Cerebellar cortex (tissue), 1 donor: ENCODE results near the gene DYNC2H1.

Experiments used
- DNase-seq: peaks from one replicate; pipeline ENCODE4 v3.0.0-alpha.2; 2015; ENCODE audit warnings: low spot score

Gene DYNC2H1

DNA sequence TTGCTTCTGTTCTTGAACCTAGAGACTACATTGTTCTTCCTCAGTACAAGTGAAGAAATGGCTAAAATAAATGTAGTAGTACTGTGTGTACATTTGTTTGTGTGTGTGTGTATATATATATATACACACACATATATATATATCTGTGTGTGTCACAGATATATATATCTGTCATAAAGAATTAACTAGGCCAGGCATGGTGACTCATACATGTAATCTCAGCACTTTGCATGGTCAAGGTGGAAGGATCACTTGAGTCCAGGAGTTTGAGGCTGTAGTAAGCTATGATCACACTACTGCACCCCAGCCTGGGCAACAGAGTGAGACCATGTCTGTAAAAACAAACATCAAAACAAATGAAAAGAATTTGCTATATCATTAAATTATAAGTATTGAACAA, 164.8 kb downstream of the DYNC2H1 start:
- DNase-seq: no peak

GRCh38 chr11:103279821-103280220, 170.6 kb downstream of the DYNC2H1 start:
- no peak for DNase-seq

GRCh38 chr11:103281301-103281700, 172.1 kb downstream of the DYNC2H1 start:
- DNase-seq: no peak

DNA sequence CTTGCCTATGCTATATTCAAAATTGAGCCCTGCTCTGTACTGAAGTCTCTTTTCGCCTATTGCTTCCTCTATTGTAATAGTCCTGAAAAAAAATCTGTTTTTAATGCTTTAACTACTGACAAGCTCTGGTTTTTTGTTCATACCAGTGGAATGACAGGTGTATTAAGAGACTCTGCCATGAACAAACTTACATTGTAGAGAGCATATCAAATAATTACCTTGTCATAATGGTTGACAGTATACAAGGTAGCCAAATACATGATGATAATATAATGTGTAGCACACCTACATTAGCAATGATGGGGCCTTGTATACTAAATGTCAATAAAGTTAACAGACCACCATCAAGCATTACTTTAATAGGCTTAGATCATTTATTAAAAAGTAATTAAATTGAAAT, 175.0 kb downstream of the DYNC2H1 start:
- no peak for DNase-seq

- no peak for DNase-seq
These were observed 185.3 kb downstream of the DYNC2H1 start for GRCh38 chr11:103294516-103294915.

DNA sequence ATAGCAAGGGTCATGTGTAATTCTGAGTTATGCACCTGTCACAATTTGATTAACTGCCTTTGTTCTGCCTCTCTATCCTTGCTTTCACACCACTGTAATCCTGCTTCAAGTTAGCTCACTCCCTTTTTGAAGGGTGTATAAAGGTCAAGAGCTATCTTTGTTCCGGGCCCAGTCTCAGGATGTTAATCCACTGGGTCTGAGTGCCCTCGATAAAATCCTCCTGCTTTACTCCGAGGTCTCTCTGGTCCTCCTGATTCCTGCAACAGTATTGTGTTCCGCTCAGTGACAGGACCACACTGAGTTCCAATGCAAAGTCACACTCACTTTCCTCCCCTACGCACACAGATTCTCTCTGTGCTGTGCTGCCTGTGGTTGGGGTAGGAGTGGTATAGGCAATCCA, 186.5 kb downstream of the DYNC2H1 start:
- DNase-seq: no peak

GRCh38 chr11:103297900-103298299, 188.7 kb downstream of the DYNC2H1 start:
- no peak for DNase-seq

DNA sequence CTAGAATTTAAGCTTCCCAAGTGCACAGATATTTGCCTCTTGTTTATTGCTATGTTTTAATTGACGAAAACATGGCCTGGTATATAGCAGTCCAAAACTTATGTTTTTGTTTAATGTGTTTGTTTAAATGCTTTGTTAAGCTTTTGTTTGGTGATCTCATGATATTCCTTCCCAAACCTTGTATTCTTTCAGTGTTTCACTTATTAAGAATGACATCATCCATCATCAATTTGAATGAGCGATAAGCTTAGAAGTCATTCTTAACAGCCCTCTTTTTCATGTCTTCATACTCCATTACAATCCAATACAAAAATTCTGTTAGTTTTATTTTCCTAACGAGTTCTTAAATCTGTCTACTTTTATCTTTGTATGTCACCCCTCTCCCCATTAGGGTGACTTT, 206.0 kb downstream of the DYNC2H1 start:
- no peak for DNase-seq

- no peak for DNase-seq
These were observed 207.9 kb downstream of the DYNC2H1 start for GRCh38 chr11:103317118-103317517.

DNA sequence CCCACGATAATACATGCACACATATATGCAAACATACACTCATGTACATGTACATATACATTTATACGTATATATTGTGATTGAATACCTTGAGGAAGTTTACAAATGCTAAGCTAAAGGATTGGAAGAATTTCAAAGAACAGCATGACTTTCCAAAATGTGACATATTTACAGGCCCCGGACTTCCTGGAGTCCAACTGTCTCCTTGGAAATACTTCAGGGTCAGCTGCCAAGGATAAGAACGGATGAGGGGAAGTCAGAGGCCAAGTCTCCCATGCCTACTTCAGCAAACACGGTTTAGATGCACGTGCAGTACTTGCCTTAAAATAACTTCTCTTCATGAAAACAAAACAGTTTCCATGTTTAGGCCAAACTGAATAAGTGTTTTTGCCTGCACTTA, 213.6 kb downstream of the DYNC2H1 start:
- peak; percentile 58 for DNase-seq

DNA sequence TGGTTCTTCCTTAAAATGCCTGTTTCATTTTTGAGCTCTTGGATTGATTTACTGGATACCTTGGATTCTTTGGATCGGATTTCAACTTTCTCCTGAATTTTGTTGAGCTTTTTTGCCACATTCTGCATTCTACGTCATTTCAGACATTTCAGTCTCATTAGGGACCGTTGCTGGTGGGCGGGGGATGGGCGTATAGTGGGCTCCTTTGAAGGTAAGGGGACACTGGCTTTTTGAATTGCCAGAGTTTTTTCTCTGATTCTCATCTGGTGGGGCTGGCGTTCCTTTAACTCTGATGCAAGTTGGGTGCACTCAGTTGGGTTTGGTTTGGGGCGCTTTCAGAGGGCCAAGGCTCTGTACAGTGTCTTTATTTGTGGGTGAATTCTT, 216.5 kb downstream of the DYNC2H1 start:
- no peak for DNase-seq

GRCh38 chr11:103326070-103326794, 217.0 kb downstream of the DYNC2H1 start:
- peak; percentile 55 for DNase-seq

GRCh38 chr11:103327721-103328120, 218.5 kb downstream of the DYNC2H1 start:
- DNase-seq: no peak

- no peak for DNase-seq
These were observed 223.2 kb downstream of the DYNC2H1 start for GRCh38 chr11:103332409-103332808.

DNA sequence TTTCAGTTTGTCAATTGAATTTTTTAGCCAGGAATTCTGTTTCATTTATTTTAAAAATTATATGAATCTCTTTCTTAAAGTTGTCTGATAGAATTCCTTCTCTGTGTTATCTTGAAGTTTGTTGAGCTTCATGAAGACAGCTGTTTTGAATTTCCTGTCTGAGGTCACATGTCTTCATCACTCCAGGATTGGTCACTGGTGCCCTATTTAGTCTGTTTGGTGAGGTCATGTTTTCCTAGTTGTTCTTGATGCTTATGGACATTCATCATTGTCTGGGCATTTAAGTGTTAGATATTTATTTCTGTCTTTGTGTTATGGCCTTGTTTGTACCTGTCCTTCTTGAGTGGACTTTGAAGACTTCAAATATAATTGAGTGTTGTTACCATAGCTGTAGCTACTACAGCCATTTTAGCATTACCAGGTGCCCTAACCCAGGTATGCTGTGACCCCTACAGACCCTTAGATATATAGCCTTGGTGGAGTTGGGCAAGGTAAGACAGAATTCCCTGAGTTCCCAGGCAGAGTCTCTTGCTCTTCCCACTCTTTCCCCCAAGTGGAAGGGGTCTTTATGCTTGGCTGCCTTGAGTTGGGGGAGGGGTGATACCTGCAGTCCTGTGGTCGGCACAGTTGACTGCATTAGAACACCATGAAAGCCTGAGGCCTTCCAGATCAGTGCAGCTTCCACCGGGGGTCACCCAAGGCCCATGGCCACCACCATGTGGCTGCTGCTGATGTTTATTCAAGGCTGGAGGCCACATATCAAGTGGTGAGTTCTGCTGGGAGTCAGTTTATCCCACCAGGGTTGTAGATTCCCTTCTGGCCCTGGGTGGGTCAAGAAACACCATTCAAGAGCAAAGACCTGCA, 229.6 kb downstream of the DYNC2H1 start:
- DNase-seq: peak; percentile 22

- no peak for DNase-seq
These were observed 230.2 kb downstream of the DYNC2H1 start for GRCh38 chr11:103339485-103339857.

GRCh38 chr11:103340956-103341355, 231.7 kb downstream of the DYNC2H1 start:
- DNase-seq: no peak

DNA sequence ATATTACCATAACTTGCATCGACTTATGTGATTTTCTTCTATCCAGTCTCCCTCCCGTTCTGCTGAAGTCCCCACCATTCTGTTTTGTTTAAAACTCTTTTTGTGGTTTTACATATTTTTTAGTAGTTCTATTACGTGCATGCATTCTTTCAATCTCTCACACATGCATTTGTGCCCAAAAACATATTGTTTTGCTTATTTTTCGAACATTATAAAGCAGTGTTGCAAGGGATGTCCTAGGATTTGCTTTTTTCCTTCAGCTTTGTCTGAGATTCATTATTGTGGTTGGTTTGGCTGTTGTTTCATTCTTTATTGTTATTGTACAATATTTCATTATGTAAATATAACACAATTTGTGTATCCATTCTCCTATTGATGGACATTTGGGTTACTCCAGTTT, 235.7 kb downstream of the DYNC2H1 start:
- DNase-seq: no peak

- DNase-seq: no peak
These were observed 240.4 kb downstream of the DYNC2H1 start for GRCh38 chr11:103349595-103349994.

DNA sequence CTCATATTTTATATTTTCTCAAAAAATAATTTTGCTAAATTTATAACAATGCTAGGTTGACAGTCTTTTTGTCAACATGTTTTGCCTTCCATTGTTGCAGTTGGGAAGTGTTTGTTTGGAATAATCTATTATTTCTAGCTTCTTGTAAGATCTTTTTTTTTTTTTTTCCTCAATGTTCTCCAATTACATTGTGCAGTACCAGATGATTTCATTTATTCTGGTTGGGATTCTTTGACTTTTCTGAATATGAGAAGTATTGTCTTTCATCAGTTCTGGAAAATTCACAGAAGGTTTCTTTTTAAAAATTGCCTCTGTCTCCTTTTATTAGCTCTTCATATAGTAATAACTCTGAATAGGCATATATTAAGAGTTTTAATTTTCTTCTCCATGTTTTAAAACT, 245.4 kb downstream of the DYNC2H1 start:
- no peak for DNase-seq

DNA sequence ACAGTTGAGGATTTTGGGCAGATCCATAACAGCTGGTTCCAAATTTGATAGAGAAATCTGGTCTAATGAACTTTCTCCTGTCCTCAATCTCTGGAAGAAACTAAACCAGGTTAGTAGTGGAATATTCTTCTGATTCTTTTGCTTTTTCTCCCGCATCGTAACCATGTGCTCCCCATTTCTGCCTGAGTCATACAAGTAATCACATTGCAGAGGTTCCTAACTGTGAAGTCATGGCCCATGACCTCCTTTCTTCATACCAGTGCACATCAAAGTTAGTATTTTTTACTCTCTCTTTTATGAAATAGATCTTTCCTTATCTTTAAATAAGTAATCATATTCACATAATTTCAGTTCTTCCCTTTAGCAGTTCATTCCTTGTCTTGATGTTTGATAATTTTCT, 249.0 kb downstream of the DYNC2H1 start:
- no peak for DNase-seq

DNA sequence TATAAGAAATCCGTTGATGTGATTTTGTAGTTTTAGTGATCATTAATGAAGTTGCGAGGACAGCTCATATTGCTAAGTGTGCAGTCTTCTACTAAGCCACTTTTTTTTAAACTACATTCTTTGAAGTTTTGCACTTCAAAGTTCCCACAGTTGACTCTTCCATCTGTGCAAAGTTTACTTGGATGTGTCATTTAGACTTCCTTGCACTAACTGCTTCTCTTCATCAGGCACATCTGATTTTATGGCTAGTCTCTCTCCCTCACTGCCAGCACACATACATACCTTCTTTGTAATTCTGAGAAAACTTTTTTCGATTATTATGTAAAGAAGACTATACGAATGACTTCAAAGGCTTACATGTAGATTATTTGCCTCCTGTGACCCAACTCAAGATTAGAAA, 250.0 kb downstream of the DYNC2H1 start:
- no peak for DNase-seq

- no peak for DNase-seq
These were observed 255.5 kb downstream of the DYNC2H1 start for GRCh38 chr11:103364687-103365086.

DNA sequence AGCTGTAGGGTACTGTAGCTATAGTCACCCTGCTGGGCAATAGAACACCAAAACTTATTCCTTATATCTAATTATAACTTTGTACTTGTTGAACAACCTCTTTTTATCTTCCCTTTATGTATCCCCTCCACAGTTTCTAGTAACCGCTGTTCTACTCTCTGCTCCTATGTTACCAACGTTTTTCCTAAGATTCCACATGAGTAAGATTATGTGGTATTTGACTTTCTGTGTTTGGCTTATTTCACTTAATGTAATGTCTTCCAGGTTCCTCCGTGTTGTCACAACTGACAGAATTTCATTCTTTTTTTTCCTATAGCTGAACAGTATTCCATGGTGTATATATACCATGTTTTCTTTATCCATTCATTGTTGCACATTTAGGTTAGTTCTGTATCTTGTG, 258.4 kb downstream of the DYNC2H1 start:
- no peak for DNase-seq
